ENCODE measurements around the gene PCDHGA1.

- no peak for TF ChIP-seq TAF1 (IDR thresholded peaks at IDR 0.05; ENCODE audit: low read depth)
- no peak for TF ChIP-seq POLR2AphosphoS5 (IDR thresholded peaks at IDR 0.05)
- no peak for TF ChIP-seq CTCF (IDR thresholded peaks at IDR 0.05; ENCODE audit: poor library complexity, severe bottlenecking)
- TF ChIP-seq REST (IDR thresholded peaks at IDR 0.05; ENCODE audit: borderline replicate concordance) = no peak
- no peak for TF ChIP-seq RAD21 (conservative IDR thresholded peaks at IDR 0.05)
- no peak for TF ChIP-seq EP300 (conservative IDR thresholded peaks at IDR 0.05; ENCODE audit: poor library complexity, severe bottlenecking)
- no peak for TF ChIP-seq SMC3 (conservative IDR thresholded peaks at IDR 0.05; ENCODE audit: poor library complexity)
- no peak for TF ChIP-seq EZH2 (IDR thresholded peaks at IDR 0.05; ENCODE audit: borderline replicate concordance, insufficient read depth, low read length, poor library complexity, severe bottlenecking)
- no peak for TF ChIP-seq MXI1 (conservative IDR thresholded peaks at IDR 0.05; ENCODE audit: poor library complexity, severe bottlenecking)
Observed at GRCh38 chr5:141534492-141535213, 204.3 kb downstream of the PCDHGA1 start.
